ENCODE measurements around the gene FGF18. TPM values are rescaled to one million over a fixed set of nuclear protein-coding genes. Genes with fewer than 3 reads are reported as not detected.

The FGF18 gene
- total RNA-seq, 3 donors from 2014 or later (not counting 1 experiment from before 2014, with no cell fraction given), result 0.16 to 0.25 (median 0.23) TPM

GRCh38 chr5:171480239-171480638 lies 60.8 kb downstream of the FGF18 start:
- Mint-ChIP-seq H3K36me3 (no peaks in the 10 kb centered on the region), H3K4me3 (no peak overlapping the region), H3K27ac (no peak overlapping the region), H3K4me1 (peaks cover 0 to 15% of the 10 kb centered on the region in 2 donors), H3K27me3 (ENCODE audit: low read depth in 2 of 2) (peaks cover 3 to 6% of the 10 kb centered on the region in 2 donors), H3K9me3 (no peaks in the 10 kb centered on the region)
- intact Hi-C loops (cut with micrococcal nuclease), result loop anchor here (10.0 kb wide), 1 partner anchor 815 kb away; no protein-coding TSS in a partner anchor
- Histone ChIP-seq H3K9me3 (ENCODE audit: control insufficient read depth, insufficient read depth, low read length) (no peaks in the 10 kb centered on the region), H3K4me3 (ENCODE audit: low read length) (no peak overlapping the region), H3K36me3 (ENCODE audit: control insufficient read depth, insufficient read depth, low read length) (no peaks in the 10 kb centered on the region), H3K27ac (ENCODE audit: low read length) (no peak overlapping the region), H3K27me3 (ENCODE audit: control insufficient read depth, insufficient read depth, low read length) (no peaks in the 10 kb centered on the region), H3K4me1 (ENCODE audit: control insufficient read depth, insufficient read depth, low read length) (peaks cover 12% of the 10 kb centered on the region)
- WGBS (ENCODE audit: insufficient coverage), result 76% methylated on average over 6 of the region's 6 CpGs
- DNase-seq, result no peak
- no peak for ATAC-seq
- TF ChIP-seq CTCF (IDR thresholded peaks at IDR 0.05), result no peak

GRCh38 chr5:171481571-171482433 lies 62.4 kb downstream of the FGF18 start:
- ATAC-seq, result no peak
- H3K36me3 ChIP-seq (ENCODE audit: control insufficient read depth, insufficient read depth, low read length), result no peaks in the 10 kb centered on the region
- peaks cover 0 to 15% of the 10 kb centered on the region in 2 donors for H3K4me1 Mint-ChIP-seq
- H3K4me3 ChIP-seq (ENCODE audit: low read length), result no peak overlapping the region
- no peaks in the 10 kb centered on the region for H3K9me3 ChIP-seq (ENCODE audit: control insufficient read depth, insufficient read depth, low read length)
- intact Hi-C loops (cut with micrococcal nuclease), result loop anchor here (10.0 kb wide), 1 partner anchor 813 kb away; no protein-coding TSS in a partner anchor
- WGBS (ENCODE audit: insufficient coverage), result 88% methylated on average over 9 of the region's 10 CpGs
- no peak overlapping the region for H3K27ac Mint-ChIP-seq
- no peaks in the 10 kb centered on the region for H3K9me3 Mint-ChIP-seq
- no peaks in the 10 kb centered on the region for H3K27me3 ChIP-seq (ENCODE audit: control insufficient read depth, insufficient read depth, low read length)
- H3K27ac ChIP-seq (ENCODE audit: low read length), result no peak overlapping the region
- H3K4me1 ChIP-seq (ENCODE audit: control insufficient read depth, insufficient read depth, low read length), result peaks cover 12% of the 10 kb centered on the region
- no peaks in the 10 kb centered on the region for H3K36me3 Mint-ChIP-seq
- no peak for TF ChIP-seq CTCF (IDR thresholded peaks at IDR 0.05)
- no peak for DNase-seq
- H3K4me3 Mint-ChIP-seq, result no peak overlapping the region
- no peaks in the 10 kb centered on the region for H3K27me3 Mint-ChIP-seq (ENCODE audit: low read depth in 2 of 2)

- Histone ChIP-seq H3K27me3 (ENCODE audit: control insufficient read depth, insufficient read depth, low read length) (no peaks in the 10 kb centered on the region), H3K4me3 (ENCODE audit: low read length) (no peak overlapping the region), H3K36me3 (ENCODE audit: control insufficient read depth, insufficient read depth, low read length) (no peaks in the 10 kb centered on the region), H3K9me3 (ENCODE audit: control insufficient read depth, insufficient read depth, low read length) (no peaks in the 10 kb centered on the region), H3K27ac (ENCODE audit: low read length) (no peak overlapping the region), H3K4me1 (ENCODE audit: control insufficient read depth, insufficient read depth, low read length) (peaks cover 12% of the 10 kb centered on the region)
- no peak for TF ChIP-seq CTCF (IDR thresholded peaks at IDR 0.05)
- DNase-seq (no peak), ATAC-seq (no peak)
- H3K27me3 Mint-ChIP-seq (ENCODE audit: low read depth in 2 of 2), result no peaks in the 10 kb centered on the region
- intact Hi-C loops (cut with micrococcal nuclease), result loop anchor here (10.0 kb wide), 1 partner anchor 812 kb away; no protein-coding TSS in a partner anchor
- no peaks in the 10 kb centered on the region for H3K9me3 Mint-ChIP-seq
- H3K4me1 Mint-ChIP-seq, result peaks cover 0 to 15% of the 10 kb centered on the region in 2 donors
- no peak overlapping the region for H3K4me3 Mint-ChIP-seq
- no peak overlapping the region for H3K27ac Mint-ChIP-seq
- WGBS (ENCODE audit: insufficient coverage), result 91% methylated on average over 4 of the region's 4 CpGs
- no peaks in the 10 kb centered on the region for H3K36me3 Mint-ChIP-seq
Observed at GRCh38 chr5:171482434-171482730, 62.9 kb downstream of the FGF18 start.

Measured in natural killer cell (primary cell).